ENCODE results near the gene SLAMF1.
"Not testable (repeated sequence)": the region's sequence is repeated elsewhere in the genome, so short reads cannot be mapped to it uniquely, and the experiment has no call there.

SLAMF1 gene

GRCh38 chr1:160646711-160647328 is at the start of gene SLAMF1:
SLAMF1 (minus strand) TSS chr1:160647044; CDS start chr1:160646945, 99 bp downstream.
- DNase-seq (ENCODE audit: low spot score): no peak

GRCh38 chr1:160692390-160692789 is 45.5 kb upstream of the SLAMF1 start:
- not testable (repeated sequence) for DNase-seq (ENCODE audit: low spot score)

- no peak for DNase-seq (ENCODE audit: low spot score)
These were observed 38.4 kb upstream of the SLAMF1 start for GRCh38 chr1:160685266-160685665.

- no peak for DNase-seq (ENCODE audit: low spot score)
These were observed 36.4 kb upstream of the SLAMF1 start for GRCh38 chr1:160682983-160683865.

- no peak for DNase-seq (ENCODE audit: low spot score)
These were observed 35.0 kb upstream of the SLAMF1 start for GRCh38 chr1:160681891-160682140.

GRCh38 chr1:160681066-160681890 is 34.4 kb upstream of the SLAMF1 start:
- DNase-seq (ENCODE audit: low spot score): peak; percentile 18

- no peak for DNase-seq (ENCODE audit: low spot score)
These were observed 33.6 kb upstream of the SLAMF1 start for GRCh38 chr1:160680399-160680798.

- no peak for DNase-seq (ENCODE audit: low spot score)
These were observed 33.0 kb upstream of the SLAMF1 start for GRCh38 chr1:160679893-160680292.

GRCh38 chr1:160676869-160677597 is 30.2 kb upstream of the SLAMF1 start:
- DNase-seq (ENCODE audit: low spot score): no peak

- DNase-seq (ENCODE audit: low spot score): peak; percentile 57
These were observed 29.0 kb upstream of the SLAMF1 start for GRCh38 chr1:160675641-160676410.

- DNase-seq (ENCODE audit: low spot score): no peak
These were observed 27.6 kb upstream of the SLAMF1 start for GRCh38 chr1:160674415-160674814.

GRCh38 chr1:160672789-160673695 is 26.2 kb upstream of the SLAMF1 start:
- DNase-seq (ENCODE audit: low spot score): no peak

- no peak for DNase-seq (ENCODE audit: low spot score)
These were observed 25.0 kb upstream of the SLAMF1 start for GRCh38 chr1:160671603-160672517.

- no peak for DNase-seq (ENCODE audit: low spot score)
These were observed 23.9 kb upstream of the SLAMF1 start for GRCh38 chr1:160670701-160671100.

- no peak for DNase-seq (ENCODE audit: low spot score)
These were observed 23.0 kb upstream of the SLAMF1 start for GRCh38 chr1:160669802-160670201.

- no peak for DNase-seq (ENCODE audit: low spot score)
These were observed 22.4 kb upstream of the SLAMF1 start for GRCh38 chr1:160669276-160669675.

- DNase-seq (ENCODE audit: low spot score): no peak
These were observed 21.1 kb upstream of the SLAMF1 start for GRCh38 chr1:160667896-160668295.

GRCh38 chr1:160666079-160666442 is 19.2 kb upstream of the SLAMF1 start:
- DNase-seq (ENCODE audit: low spot score): no peak

All from AG08396 (cell line).